CD1c-positive myeloid dendritic cell (primary cell): Measurements from ENCODE around the gene TNPO3.

ENCODE experiments used
- DNase-seq: peaks from one replicate; pipeline ENCODE4 v3.0.0-alpha.2; 2016; ENCODE audit errors: extremely low spot score

Gene TNPO3

DNA sequence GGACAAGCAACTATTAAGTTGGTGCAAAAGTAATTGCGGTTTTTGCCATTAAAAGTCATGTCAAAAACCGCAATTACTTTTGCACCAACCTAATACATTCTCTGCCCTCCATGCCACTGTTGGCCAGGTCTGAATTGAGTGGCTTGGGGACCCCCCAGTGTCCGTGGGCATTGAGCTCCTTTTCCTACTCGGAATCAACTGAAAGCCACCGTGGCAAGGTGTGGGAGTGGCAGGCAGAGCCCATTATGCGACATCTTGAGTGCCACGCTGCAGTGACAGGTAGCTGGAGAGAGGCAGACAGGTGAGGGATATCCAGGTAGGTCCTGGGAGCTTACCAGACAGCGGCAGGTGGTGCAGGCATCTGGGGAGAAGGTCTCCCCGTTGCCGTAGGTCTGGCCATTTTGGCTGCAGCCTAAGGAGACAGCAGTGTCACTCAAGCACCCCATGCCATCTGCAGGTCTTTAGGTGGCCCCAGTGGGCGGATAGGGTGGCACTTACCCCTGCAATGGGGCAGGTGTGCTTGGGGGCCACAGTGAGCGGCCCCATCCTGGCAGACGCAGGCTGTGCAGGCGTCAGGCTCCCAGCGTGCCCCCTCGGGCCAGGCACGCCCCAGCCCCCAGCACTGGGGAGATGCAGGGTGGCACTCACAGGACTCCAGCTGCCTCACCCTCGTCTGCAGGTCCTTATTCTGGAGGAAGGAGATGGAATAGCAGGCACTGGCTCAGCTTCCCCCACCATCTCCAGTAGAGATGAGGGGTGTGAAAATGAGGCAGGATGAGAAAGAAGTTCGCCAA, 147.9 kb downstream of the TNPO3 start:
- no peak for DNase-seq

DNA sequence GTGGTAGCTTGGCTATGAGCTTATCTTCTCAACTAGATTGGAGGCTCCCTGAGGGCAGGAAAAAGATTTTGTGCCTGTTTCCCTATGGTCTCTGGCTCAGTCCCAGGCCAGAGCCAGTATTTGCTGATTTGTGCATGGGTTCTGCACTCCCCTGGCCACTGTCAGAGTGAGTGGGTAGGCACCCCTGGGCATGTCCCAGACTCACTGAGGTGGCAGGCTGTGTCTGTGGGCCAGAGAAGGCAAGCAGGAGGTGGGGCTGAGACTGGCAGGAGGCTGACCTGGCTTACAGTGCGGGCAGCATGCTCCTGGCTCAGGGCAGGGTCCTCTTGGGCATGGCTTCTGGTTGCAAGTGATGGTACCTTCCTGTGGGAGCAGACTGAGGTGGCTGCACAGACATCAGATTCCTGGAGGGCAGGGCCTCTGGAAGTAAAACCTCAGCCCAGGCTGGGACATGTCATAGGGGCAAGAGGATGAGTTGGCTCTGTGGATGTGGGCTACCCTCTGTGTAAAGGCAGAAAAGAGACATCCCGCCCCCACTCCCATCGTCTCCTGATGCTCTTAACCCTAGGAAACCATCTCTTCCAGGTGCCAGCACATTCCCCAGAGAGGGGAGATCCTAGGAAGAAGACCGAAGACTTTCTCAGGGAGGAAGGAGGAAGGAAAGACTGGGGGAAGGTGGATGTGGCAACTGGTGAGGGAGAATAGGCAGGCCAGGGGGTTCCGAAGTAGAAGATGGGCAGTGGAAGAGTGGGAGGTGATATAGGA, 148.7 kb downstream of the TNPO3 start:
- no peak for DNase-seq

DNA sequence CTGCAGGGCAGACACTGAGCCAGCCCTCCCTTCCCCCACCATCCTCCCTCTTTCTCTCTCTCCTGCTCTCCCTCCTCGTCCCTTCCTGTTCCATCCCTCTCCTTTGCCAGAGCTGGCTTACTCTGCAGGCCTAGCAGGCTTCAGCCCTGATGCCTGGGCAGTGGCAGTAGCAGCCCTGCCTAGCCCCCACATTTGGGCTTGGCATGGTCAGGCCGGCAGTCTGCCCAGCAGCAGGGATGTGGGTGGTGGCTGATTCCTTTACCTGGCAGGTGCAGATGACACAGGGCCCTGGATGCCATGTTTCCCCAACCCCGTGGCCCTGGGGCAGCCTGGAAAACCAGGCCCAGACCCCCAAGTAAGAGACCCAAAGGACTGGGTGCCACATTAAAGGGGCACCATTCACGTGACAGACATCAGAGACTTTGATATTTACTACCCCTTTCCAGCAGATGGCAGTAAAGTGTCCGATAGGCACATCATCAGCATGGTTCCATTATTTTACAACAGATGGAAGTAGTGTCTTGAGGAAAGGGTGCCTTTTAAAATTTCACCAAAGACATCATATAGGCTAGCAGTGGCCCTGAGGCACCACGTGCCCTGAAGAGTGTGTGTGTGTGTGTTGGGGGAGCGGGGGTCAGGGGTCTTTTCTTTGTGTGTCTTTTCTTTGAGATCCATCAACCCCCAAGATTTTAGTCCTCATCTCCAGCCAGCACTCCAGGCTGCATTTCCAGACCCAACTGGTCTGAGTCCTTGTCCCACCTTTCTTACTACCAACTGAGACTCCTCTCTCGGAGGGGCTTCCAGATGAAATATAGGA, 150.3 kb downstream of the TNPO3 start:
- DNase-seq: peak; percentile 78
